Measurements from ENCODE around the gene TSNAX.

The TSNAX gene

DNA sequence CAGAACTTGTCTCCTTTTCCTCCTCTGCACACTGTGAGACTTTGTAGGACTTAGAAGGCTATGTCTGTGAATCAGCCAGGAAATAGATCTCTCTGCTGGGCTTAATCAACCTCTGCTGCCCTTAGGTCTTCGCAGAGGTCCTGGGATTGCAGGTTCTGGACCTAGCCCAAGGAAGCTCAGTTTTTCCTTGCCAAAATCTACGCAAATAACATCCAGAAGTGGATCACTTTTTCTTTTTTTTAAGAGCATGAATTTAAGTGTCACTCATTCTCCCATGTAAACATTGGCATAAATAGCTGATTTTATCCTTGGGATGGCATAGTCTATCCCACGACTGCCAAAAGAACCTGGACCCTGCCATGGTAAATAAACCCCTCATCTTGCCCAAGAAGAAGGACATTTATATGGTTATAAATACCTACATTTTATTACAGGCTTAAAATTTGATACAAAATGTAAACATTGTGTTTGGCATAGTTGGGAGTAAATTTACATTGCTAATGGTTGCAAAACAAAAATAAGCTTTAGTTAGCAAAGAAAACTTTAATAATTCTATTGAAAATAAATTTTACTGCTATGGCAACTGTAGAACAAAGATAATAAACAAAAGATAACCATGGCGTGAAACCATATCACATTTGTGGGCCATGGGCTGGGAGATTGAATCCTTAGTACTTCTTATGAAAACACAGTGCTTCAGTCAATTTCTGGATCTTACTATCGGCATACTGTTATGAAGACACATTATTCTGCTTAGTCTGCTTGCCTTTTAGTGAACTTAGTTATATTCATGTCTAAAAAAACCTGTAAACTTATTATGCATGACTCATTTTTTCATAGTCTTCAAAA, 73.6 kb downstream of the TSNAX start:
- no peak for DNase-seq (ENCODE audit: low read depth in 2 of 2)

DNA sequence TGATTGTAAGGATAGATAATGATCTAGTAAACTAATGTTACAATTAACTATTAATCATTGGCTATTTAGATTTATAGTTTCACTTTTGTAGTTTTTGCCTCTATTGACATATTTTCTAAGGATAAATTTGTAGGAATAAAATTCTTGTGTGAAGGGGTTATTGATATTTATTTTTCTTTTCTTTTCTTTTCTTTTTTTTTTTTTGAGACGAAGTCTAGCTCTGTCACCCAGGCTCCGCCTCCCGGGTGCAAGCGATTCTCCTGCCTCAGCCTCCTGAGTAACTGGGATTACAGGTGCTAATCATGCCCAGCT, 74.2 kb downstream of the TSNAX start:
- DNase-seq (ENCODE audit: low read depth in 2 of 2) = no peak

DNA sequence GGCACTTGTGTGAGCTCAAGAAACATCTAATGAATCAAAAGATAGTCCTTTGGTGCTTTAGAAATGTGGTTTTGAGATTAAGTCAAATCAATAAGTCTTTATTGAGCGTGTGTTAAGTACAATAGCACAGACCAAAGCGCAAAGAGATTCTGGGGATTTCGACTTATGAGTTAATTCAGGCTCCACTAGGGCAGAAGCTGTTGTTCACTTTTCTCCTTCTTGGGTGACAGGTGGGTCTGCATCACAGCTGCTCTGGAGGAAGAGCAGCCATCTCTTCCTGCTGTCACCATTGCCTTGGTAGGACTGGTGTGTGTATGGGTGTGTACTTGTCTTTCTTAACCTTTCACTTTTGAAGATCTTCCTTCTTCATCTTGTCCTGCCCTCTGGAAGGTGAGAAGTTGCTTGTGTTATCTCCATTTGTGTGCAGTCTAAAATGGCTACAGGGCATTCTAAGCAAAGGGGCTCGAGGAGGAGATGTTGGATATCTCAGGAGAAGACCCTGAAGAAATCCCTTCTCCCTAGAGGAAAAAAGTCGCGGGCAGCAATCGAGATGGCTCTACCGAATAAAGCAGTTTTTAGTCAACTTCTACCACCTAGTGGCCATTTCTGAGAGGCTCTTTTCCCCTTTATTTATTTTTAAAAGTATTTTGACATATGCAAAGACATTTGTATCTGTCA, 75.3 kb downstream of the TSNAX start:
- DNase-seq (ENCODE audit: low read depth in 2 of 2) = no peak

DNA sequence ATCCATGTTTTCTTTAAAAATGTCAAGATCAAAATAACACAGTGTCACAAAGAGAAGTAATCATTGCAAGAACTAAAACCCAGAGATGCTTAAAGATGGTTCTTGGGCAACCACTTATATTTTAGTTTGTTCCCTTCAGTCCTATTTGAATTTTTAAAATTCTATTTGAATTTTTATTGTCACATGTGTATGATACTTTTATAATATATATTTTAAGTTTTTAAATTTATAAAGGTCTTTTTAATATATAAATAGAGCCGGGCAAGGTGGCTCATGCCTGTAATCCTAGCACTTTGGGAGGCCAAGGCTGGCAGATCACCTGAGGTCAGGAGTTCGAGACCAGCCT, 75.8 kb downstream of the TSNAX start:
- DNase-seq (ENCODE audit: low read depth in 2 of 2) = no peak

DNA sequence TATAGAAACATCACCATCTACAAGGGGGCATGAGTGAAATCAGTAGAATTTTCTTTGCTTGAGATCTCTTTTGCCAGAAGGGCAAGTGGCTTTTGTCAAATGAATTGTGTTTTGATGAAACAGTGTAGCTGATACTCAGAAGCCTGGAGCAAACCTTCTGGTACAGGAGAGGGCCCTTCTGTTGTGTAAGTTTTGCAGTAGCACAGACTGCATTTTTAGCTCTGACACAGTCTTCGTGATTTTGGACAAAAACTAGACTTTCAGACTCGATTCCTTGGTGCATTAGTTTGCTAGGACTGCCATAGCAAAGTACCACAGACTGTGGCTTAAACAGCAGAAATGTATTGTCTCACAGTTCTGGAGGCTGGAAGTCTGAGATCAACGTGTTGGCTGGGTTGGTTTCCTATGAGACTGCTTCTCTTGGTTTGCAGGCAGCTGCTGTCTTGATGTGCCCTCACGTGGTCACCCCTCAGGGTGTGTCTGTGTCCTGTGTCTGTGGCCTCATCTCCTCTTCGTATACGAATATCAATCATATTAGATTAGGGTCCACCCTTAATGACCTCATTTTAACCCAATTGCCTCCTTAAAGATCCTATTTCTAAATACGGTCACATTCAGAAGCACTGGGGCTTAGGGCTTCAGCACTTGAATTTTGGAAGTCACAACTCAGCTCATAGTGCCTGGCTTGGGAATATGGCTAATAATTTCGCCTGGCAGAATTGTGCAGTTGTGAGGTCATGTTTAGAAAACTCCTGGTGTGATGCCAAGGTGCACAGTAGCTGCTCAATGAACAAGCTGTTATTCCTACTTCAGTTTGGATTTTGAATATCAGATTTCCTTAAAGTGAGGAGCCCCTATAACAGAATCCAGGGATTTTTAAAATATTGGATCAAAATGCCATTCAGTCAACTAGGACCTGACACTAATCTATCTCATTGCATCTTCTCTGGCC, 77.0 kb downstream of the TSNAX start:
- no peak for DNase-seq (ENCODE audit: low read depth in 2 of 2)

DNA sequence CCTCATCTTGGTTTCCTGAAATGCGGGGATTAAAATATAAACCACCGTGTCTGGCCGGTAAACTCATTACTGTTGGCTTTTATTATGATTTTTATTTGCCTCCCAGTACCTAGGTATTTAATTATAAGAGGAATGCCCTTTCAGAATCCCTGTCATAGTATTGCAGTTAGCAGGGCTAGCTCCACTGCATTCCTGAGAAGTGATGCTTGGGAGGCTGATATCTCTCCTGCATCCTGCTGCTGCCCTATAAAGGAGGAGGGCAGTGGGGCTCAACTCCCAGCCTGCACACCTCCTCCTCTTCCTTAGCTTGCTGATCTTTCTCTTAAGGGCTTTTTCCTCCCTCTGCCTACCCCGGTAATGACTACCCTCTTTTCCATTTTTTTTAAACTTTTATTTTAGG, 78.2 kb downstream of the TSNAX start:
- DNase-seq (ENCODE audit: low read depth in 2 of 2) = no peak

DNA sequence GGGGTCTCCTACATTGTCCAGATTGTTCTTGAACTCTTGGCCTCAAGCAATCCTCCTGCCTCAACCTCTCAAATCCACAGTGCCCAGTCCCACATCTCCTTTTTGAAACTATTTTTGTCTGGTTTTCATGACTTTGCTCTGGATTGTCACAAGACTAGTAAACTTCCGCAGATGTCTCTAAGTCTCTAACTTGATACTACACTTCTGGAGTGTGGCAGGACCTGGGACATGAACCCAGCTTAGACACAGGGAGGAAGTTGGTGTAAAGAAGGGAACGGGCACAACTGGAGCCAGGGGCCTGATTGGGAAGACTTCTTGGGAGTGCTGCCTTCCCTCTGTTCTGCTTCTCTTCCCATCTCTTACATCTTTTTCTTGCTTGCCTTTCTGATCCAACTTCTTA, 81.9 kb downstream of the TSNAX start:
- DNase-seq (ENCODE audit: low read depth in 2 of 2) = no peak

DNA sequence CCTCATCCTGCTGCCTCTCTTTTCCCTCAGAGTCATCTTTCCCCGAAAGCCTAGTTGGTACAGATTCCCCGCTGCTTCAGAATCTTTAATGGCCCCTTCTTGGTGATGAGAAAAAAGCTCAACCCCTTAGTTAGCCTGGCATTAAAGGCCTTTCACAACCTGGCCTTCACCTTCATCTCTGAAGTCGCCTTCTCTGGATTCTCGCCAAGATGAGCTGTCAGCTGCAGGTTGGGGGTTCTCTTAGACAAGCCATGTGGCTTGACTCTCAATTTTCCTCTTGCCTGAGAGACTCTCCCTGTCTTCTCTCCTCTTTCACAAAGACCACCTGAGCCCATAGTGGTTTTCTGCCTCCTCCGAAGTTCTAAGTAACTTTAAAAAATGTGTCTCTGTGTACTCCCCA, 82.6 kb downstream of the TSNAX start:
- DNase-seq (ENCODE audit: low read depth in 2 of 2) = no peak

DNA sequence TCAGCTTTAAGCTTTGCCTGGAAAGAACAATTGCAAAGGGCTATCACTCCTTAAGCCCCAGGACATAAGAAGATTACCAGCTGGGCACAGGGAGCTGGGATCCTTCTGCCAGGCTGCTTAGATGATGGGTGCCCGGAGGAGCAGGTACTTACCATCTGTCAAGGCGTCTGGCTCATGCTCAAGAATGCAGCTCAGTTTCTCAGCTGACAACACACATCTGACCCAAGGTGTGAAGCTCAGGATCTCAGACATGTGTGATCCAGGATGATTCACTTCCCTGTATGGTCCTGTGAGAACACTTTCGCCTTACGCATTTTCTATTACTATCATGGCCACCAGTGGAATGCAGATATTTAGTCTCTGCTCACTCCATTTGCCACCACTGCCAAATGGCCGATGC, 83.4 kb downstream of the TSNAX start:
- DNase-seq (ENCODE audit: low read depth in 2 of 2) = no peak

DNA sequence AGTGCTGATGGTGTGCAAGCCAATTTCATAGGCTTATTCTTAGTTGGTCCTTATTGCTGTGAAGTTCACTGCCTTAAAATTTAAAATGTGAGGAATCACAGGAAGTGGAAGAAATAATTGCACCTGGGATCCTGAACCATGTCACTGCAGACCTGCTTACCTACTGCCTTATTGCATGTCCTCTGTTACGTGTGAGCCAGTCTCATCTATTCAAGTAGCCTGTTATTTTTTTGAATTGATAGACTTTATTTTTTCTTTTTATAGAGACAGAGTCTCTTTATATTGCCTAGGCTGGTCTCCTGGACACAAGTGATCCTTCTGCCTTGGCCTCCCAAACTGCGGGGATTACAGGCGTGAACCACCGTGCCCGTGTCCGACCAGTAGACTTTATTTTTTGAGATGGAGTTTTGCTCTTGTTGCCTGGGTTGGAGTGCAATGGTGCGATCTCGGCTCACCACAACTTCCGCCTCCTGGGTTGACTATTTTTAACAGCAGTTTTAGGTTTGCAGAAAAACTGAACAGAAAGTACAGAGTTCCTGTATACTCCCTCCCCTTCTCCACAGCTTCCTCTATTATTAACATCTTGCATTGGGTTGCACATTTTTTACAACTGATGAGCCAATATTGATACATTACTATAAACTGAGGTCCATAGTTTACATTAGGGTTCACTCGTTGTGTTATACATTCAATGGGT, 84.1 kb downstream of the TSNAX start:
- no peak for DNase-seq (ENCODE audit: low read depth in 2 of 2)

DNA sequence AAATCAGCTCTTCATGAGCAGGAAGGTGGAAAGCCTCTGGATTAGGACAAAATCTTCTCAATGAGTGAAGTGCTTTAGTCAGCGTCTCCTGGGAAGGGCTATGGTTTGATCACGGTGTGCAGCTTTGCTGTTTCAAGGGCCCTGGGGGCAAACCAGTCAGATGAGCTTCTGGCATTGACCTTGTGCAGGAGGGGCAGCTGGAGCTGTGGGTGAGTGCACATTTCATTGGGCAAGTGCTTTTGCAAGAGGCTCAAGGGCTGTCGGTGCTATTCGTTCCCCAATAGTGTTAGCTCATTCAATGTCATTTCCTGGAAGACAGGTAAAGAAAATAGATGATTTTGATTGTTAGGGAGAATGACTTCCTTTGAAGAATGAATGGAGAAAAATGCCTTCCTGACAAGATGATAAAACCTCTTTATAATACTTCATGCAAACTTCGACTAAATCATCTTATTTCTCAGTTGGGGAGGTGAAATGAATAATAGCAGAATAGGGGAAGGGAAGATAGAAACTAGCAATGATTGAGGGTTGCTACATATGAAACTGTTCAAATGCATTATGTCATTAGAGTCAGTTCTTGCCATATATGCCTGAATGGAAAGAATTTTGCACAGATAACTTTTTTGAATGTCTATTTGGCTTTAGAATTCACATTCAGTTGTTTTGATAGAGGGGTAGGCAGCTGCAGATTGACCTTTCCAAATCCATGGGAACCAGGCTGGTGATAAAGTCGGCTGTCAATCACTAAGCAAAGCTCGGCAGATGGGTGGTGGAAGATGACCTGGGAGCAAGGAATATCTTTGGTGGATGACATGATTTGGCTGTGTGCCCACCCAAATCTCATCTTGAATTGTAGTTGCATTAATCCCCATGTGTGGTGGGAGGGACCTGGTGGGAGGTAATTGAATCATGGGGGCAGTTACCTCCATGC, 85.2 kb downstream of the TSNAX start:
- DNase-seq (ENCODE audit: low read depth in 2 of 2) = no peak
